ENCODE results near the gene NUCB2. TPM values are rescaled to one million over a fixed set of nuclear protein-coding genes. Genes with fewer than 3 reads are reported as not detected.
A peak's percentile ranks its signal among the peaks of the same experiment; 100 is the strongest.
"Not testable (repeated sequence)": the region's sequence is repeated elsewhere in the genome, so short reads cannot be mapped to it uniquely, and the experiment has no call there.

Gene NUCB2
- total and polyA plus RNA-seq, 2 donors (not counting 1 experiment from before 2014, with no cell fraction given), result 164 to 176 TPM

GRCh38 chr11:17263769-17264168 is 12.8 kb upstream of the NUCB2 start:
- peak; percentile 42 to 69 for DNase-seq (ENCODE audit: low read depth in 2 of 2)

GRCh38 chr11:17266781-17267180 is 9.8 kb upstream of the NUCB2 start:
- Histone ChIP-seq H3K4me1 (ENCODE audit: control insufficient read depth, extremely low read depth, insufficient read depth, low read length) (peaks cover 2% of the 10 kb centered on the region), H3K9me3 (ENCODE audit: control insufficient read depth, insufficient read depth, low read depth, low read length) (no peaks in the 10 kb centered on the region), H3K27me3 (ENCODE audit: control insufficient read depth, insufficient read depth, low read length) (no peaks in the 10 kb centered on the region), H2AFZ (ENCODE audit: low read length) (no peak overlapping the region), H3K4me2 (ENCODE audit: extremely low read depth, insufficient read depth, low read length) (no peak overlapping the region), H3K9ac (ENCODE audit: insufficient read depth, low read length) (no peak overlapping the region), H3K4me3 (replicated peaks in 1 of 4; ENCODE audit: control extremely low read depth in 1 of 4, insufficient read depth in 1 of 4, low read depth in 3 of 4, low read length in 4 of 4) (no peak overlapping the region), H3K36me3 (ENCODE audit: control insufficient read depth, insufficient read depth, low read length) (no peaks in the 10 kb centered on the region), H4K20me1 (ENCODE audit: control insufficient read depth, extremely low read depth, insufficient read depth, low read length) (no peaks in the 10 kb centered on the region), H3K79me2 (ENCODE audit: control insufficient read depth, insufficient read depth, low read length) (no peaks in the 10 kb centered on the region), H3K27ac (ENCODE audit: insufficient read depth, low read length) (no peak overlapping the region)
- TF ChIP-seq EZH2 (IDR thresholded peaks at IDR 0.05; ENCODE audit: low read length, missing control alignments) (no peak), CTCF (conservative IDR thresholded peaks at IDR 0.05 in 1 of 2, IDR thresholded peaks at IDR 0.05 in 1 of 2; ENCODE audit: low read depth in 1 of 2, low read length in 2 of 2) (no peak)
- DNase-seq (ENCODE audit: low read depth in 2 of 2), result no peak

More at GRCh38 chr11:17263769-17264168, 12.8 kb upstream of the NUCB2 start:
- Histone ChIP-seq H3K9ac (ENCODE audit: insufficient read depth, low read length) (no peak overlapping the region), H3K4me1 (ENCODE audit: control insufficient read depth, extremely low read depth, insufficient read depth, low read length) (peaks cover 2% of the 10 kb centered on the region), H3K36me3 (ENCODE audit: control insufficient read depth, insufficient read depth, low read length) (no peaks in the 10 kb centered on the region), H4K20me1 (ENCODE audit: control insufficient read depth, extremely low read depth, insufficient read depth, low read length) (no peaks in the 10 kb centered on the region), H2AFZ (ENCODE audit: low read length) (no peak overlapping the region), H3K79me2 (ENCODE audit: control insufficient read depth, insufficient read depth, low read length) (no peaks in the 10 kb centered on the region), H3K27ac (ENCODE audit: insufficient read depth, low read length) (no peak overlapping the region), H3K27me3 (ENCODE audit: control insufficient read depth, insufficient read depth, low read length) (no peaks in the 10 kb centered on the region), H3K4me2 (ENCODE audit: extremely low read depth, insufficient read depth, low read length) (no peak overlapping the region), H3K9me3 (ENCODE audit: control insufficient read depth, insufficient read depth, low read depth, low read length) (no peaks in the 10 kb centered on the region), H3K4me3 (replicated peaks in 1 of 4; ENCODE audit: control extremely low read depth in 1 of 4, insufficient read depth in 1 of 4, low read depth in 3 of 4, low read length in 4 of 4) (no peak overlapping the region)
- TF ChIP-seq CTCF (conservative IDR thresholded peaks at IDR 0.05 in 1 of 2, IDR thresholded peaks at IDR 0.05 in 1 of 2; ENCODE audit: low read depth in 1 of 2, low read length in 2 of 2), result no peak
- TF ChIP-seq EZH2 (IDR thresholded peaks at IDR 0.05; ENCODE audit: low read length, missing control alignments), result no peak

GRCh38 chr11:17267576-17267975 is 9.0 kb upstream of the NUCB2 start:
- Histone ChIP-seq H3K36me3 (ENCODE audit: control insufficient read depth, insufficient read depth, low read length) (no peaks in the 10 kb centered on the region), H3K79me2 (ENCODE audit: control insufficient read depth, insufficient read depth, low read length) (no peaks in the 10 kb centered on the region), H3K27me3 (ENCODE audit: control insufficient read depth, insufficient read depth, low read length) (no peaks in the 10 kb centered on the region), H3K27ac (ENCODE audit: insufficient read depth, low read length) (no peak overlapping the region), H4K20me1 (ENCODE audit: control insufficient read depth, extremely low read depth, insufficient read depth, low read length) (no peaks in the 10 kb centered on the region), H2AFZ (ENCODE audit: low read length) (no peak overlapping the region), H3K4me3 (replicated peaks in 1 of 4; ENCODE audit: control extremely low read depth in 1 of 4, insufficient read depth in 1 of 4, low read depth in 3 of 4, low read length in 4 of 4) (no peak overlapping the region), H3K9me3 (ENCODE audit: control insufficient read depth, insufficient read depth, low read depth, low read length) (no peaks in the 10 kb centered on the region), H3K4me2 (ENCODE audit: extremely low read depth, insufficient read depth, low read length) (no peak overlapping the region), H3K9ac (ENCODE audit: insufficient read depth, low read length) (no peak overlapping the region), H3K4me1 (ENCODE audit: control insufficient read depth, extremely low read depth, insufficient read depth, low read length) (peaks cover 2% of the 10 kb centered on the region)
- no peak for TF ChIP-seq EZH2 (IDR thresholded peaks at IDR 0.05; ENCODE audit: low read length, missing control alignments)
- peak in 1 of 2 donors; percentile 86 for DNase-seq (ENCODE audit: low read depth in 2 of 2)

- not testable (repeated sequence) for H2AFZ ChIP-seq (ENCODE audit: low read length); H3K4me2 ChIP-seq (ENCODE audit: extremely low read depth, insufficient read depth, low read length); H3K4me3 ChIP-seq (replicated peaks in 1 of 4; ENCODE audit: control extremely low read depth in 1 of 4, insufficient read depth in 1 of 4, low read depth in 3 of 4, low read length in 4 of 4); H4K20me1 ChIP-seq (ENCODE audit: control insufficient read depth, extremely low read depth, insufficient read depth, low read length); H3K79me2 ChIP-seq (ENCODE audit: control insufficient read depth, insufficient read depth, low read length); H3K27me3 ChIP-seq (ENCODE audit: control insufficient read depth, insufficient read depth, low read length); H3K36me3 ChIP-seq (ENCODE audit: control insufficient read depth, insufficient read depth, low read length); H3K9me3 ChIP-seq (ENCODE audit: control insufficient read depth, insufficient read depth, low read depth, low read length); DNase-seq (ENCODE audit: low read depth in 2 of 2); H3K27ac ChIP-seq (ENCODE audit: insufficient read depth, low read length); H3K4me1 ChIP-seq (ENCODE audit: control insufficient read depth, extremely low read depth, insufficient read depth, low read length); H3K9ac ChIP-seq (ENCODE audit: insufficient read depth, low read length)
Observed at GRCh38 chr11:17268500-17268899, 8.0 kb upstream of the NUCB2 start.
